Activated CD4-positive, CD25-positive, alpha-beta regulatory T cell treated with anti-CD3 and anti-CD28 coated beads, Interleukin-2, amount 50 U/mL, for 24 hours (primary cell): ENCODE results near the gene HTR3C.
"Not testable (repeated sequence)": the region's sequence is repeated elsewhere in the genome, so short reads cannot be mapped to it uniquely, and the experiment has no call there.

ENCODE experiments used
- ATAC-seq, 2 donors: fragments of 150-1000 bp; cut with Tn5 transposase; one replicate each; pipeline ENCODE4 v1.10.0; 2021; ENCODE audit warnings: mild to moderate bottlenecking in 1 of 2, moderate library complexity in 1 of 2

The HTR3C gene

DNA sequence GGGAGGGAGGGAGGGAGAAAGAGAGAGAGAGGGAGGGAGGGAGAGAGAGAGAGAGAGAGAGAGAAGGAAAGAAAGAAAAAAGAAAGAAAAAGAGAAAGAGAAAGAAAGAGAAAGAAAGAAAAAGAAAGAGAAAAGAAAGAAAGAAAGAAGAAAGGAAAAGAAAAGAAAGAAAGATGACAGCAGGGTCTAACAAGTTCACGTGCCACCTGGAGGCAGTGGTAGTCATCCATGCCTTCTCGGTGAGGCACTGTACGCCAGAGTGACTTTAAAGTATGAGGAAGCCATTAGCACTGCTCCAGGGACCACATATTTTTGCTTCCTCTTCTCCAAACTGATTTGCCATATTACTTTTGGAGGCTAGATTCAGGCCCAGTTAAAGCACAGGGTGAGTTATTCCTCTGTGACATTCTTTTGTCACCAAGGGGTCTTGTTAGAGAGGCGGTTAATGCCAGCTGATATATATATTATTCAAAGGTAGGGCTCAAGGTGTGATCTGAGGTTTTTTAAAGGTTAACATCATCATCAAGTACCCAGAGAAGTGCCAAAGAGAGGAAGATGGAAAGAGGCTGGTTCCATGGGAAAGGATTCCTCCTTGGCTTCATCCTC, 21.6 kb upstream of the HTR3C start, which contains the start of gene HTR3D:
TSS of gene HTR3D (plus strand) at position 556 of the 606 bp plus-strand sequence. CDS start at position 556, 0 bp downstream.
- ATAC-seq, result no peak

- ATAC-seq, result no peak
Observed at GRCh38 chr3:184037816-184038215, 15.0 kb upstream of the HTR3C start.

DNA sequence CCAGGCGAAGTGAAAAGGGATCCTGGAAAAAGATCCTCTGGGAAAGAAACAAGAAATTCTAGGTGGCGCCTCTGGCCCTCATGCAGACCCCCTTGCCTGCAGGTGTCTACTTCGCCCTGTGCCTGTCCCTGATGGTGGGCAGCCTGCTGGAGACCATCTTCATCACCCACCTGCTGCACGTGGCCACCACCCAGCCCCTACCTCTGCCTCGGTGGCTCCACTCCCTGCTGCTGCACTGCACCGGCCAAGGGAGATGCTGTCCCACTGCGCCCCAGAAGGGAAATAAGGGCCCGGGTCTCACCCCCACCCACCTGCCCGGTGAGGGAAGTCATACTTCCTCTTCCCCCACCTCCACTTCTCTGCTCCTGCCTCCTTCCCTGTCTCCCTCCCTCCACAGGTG, 14.5 kb upstream of the HTR3C start:
- ATAC-seq, result not testable (repeated sequence)

GRCh38 chr3:184039414-184039813, 13.4 kb upstream of the HTR3C start:
- no peak for ATAC-seq

GRCh38 chr3:184040010-184040409, 12.8 kb upstream of the HTR3C start:
- no peak for ATAC-seq

DNA sequence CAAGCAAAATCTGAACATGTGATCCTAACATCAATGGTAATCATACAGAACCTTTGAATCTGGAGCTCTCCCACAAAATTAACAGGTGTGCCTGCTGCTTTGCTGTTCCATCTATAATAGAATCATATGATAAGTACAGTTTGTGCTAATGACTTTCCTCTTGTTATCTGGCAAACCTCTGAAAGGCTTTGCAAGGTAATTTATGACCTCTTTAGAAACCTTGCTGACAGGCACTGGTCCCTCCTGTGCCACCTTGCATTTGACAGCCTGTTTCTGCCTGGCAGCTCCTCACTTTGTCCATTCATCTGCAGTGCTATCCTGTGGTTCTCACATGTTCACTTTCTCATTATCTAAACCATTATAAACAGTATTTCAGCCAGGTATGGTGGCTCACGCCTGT, 10.2 kb upstream of the HTR3C start:
- no peak for ATAC-seq

DNA sequence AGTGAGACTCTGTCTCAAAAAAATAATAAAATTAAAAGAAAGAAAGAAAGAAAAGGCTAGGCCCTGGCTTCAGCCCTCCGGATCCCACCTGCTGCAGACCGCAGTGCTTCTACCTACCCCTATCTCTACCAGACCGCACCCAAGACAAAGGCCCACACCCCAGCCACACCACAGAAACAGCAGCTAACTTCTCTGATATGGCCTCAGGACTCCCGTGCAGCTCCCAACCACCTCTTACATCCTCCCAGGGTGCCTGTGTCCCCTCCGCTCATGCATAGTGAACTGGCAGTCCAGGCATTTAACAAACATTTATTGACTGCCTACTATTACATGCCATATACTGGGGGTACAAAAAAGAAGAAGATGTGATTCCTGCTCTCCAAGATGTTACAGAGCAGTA, 6.9 kb upstream of the HTR3C start:
- no peak for ATAC-seq

DNA sequence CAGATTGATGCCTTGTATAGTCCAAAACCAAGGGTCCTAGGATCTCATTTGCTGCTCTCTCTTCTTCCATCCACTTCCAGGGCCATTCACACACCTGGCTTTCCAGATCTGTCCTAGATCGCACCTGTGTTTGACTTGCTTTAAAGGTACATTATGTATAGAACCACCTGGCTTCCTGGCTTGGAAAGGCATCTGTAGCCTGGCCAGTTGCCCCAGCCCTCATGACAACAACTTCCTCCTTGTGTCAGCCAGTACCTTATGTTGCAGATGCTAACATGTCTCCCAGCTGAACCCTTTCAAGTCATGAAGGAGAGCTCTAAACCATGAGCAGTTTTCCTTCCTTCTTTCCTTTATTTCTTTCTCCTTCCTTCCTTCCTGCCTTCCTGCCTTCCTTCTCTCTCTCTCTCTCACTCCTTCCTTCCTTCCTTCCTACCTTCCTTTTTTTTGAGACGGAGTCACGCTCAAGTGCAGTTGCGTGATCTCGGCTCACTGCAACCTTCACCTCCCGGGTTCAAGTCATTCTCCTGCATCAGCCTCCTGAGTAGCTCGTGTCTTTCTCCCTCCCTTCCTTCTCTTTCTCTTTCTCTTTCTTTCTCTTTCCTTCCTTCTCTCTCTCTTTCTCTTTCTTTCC, 2.5 kb upstream of the HTR3C start:
- ATAC-seq, result no peak

DNA sequence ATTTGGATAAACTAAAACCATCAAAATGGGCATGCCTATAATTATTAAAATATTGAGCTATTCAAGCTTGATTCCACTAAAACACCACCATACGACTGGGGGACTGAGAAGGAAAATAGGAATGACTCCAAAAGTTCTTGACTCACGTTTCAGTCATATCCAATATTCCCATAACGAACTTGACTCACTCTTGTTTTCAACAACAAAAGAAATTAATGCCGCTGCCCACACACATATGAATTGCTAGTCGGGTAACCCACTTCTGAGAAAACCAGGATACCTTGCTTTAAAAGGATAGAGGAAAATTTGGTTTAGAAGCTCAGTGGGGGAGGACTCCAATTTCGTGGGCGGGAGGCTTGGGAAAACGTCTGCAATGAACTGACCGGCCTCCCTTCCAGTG, 5.2 kb downstream of the HTR3C start:
- no peak for ATAC-seq

DNA sequence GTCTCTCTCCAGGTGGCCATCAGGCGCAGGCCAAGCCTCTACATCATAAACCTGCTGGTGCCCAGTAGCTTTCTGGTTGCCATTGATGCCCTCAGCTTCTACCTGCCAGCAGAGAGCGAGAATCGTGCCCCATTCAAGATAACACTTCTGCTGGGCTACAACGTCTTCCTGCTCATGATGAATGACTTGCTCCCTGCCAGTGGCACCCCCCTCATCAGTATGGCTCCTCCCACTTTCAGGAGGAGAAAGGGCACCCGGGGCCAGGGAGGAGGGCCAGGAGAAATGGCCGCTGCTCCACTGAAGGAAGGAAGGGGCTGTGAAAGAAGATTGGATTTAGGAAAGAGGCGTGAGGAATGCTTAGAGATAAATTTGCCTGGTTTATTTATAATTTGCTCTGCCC, 6.6 kb downstream of the HTR3C start:
- no peak for ATAC-seq

- no peak for ATAC-seq
Observed at GRCh38 chr3:184062637-184063036, 9.8 kb downstream of the HTR3C start.

- no peak for ATAC-seq
Observed at GRCh38 chr3:184066211-184066610, 13.4 kb downstream of the HTR3C start.

- no peak for ATAC-seq
Observed at GRCh38 chr3:184067573-184068055, 14.8 kb downstream of the HTR3C start.

DNA sequence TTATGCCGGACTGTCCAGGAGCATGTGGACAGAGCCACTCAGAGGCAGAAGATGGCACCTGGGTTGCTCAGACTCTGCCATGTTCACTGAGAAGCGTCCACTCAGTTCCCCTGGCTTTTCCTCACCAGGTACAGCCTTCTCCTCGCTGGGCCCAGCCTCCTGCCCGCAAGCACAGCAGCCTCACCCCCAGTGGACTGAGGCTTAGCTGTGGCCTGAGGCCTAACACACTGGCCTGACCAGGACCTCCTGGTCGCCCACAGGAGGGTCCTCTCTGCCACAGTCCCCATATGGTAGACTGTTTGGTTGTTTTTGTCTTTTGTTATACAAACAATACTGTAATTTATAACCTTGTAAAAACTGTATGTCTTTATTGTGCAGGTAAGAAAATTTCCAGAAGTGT, 15.5 kb downstream of the HTR3C start:
- ATAC-seq, result no peak

- ATAC-seq, result not testable (repeated sequence)
Observed at GRCh38 chr3:184071142-184071541, 18.3 kb downstream of the HTR3C start.

GRCh38 chr3:184073621-184074020, 20.8 kb downstream of the HTR3C start:
- no peak for ATAC-seq

GRCh38 chr3:184075901-184076300, 23.1 kb downstream of the HTR3C start:
- no peak for ATAC-seq

- no peak for ATAC-seq
Observed at GRCh38 chr3:184077881-184078280, 25.0 kb downstream of the HTR3C start.

DNA sequence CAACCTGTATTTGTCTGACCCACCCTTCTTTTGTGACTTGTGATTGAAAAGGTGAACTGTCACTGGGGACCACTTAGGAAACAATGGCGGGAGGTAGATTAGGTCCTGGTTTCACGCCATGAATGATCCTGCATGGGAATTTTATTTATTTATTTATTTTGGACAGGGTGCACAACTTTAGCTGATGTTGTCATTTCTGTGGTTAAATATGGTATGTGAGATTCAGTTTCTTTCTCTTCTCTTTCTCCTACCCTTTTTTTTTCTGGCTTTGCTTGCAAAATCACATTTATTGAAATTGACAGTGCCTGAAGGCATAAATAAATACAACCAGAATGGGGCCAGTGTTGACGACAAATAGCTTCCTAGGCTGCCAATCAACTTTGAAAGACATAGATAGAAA, 26.0 kb downstream of the HTR3C start:
- ATAC-seq, result no peak

GRCh38 chr3:184081116-184081830, 28.4 kb downstream of the HTR3C start:
- ATAC-seq, result no peak

DNA sequence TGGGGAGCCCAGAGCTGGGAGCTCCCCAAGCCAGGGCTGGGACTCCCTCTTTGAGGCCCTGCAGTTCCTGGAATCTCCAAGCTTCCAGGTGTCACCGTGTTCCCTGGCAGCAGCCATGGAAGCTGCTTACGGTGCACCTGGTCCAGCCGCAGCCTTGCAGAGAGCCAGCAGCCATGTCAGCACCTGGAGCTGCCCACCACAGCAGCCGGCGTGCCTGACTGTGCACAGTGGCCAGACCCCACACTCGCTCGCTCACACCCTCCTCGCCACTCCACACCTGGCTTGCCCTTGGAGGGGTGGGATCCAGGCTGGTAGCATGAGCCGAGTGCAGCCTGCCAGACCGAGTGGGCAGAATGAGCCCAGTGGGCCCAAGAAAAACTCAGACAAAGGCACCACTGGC, 29.2 kb downstream of the HTR3C start:
- ATAC-seq, result no peak

- ATAC-seq, result no peak
Observed at GRCh38 chr3:184082465-184082864, 29.6 kb downstream of the HTR3C start.

GRCh38 chr3:184085389-184085852, 32.6 kb downstream of the HTR3C start:
- no peak for ATAC-seq

- no peak for ATAC-seq
Observed at GRCh38 chr3:184092199-184092598, 39.4 kb downstream of the HTR3C start.
